ENCODE results near the gene CDH11.

The CDH11 gene

DNA sequence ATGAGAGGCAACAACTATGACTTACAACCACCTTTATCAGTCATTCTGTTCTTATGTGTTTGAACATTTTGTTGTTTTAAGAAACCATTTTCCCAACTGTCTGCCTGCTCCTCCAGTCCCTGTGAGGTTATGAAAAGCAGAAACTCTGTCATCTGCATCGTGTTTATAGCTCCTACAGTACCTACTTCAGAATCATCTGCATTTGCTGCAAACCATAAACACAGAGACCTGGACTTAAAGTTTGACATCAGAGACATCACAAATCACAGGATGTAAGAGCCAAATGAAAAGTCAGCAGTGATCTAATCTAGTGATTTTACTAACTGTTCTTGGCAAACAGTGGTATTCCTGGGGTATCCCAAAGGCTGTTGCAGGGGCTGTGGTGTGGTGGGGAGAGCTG lies 55.2 kb downstream of the CDH11 start:
- no peak for DNase-seq
- Histone ChIP-seq H3K9ac (ENCODE audit: low read length) (no peak overlapping the region), H3K27ac (ENCODE audit: low read length) (no peak overlapping the region), H3K27me3 (replicated peaks; ENCODE audit: insufficient read depth, low read length) (no peaks in the 10 kb centered on the region), H3K4me3 (ENCODE audit: low read length) (no peak overlapping the region), H3K4me1 (ENCODE audit: low read length) (no peaks in the 10 kb centered on the region), H3K9me2 (replicated peaks; ENCODE audit: insufficient read depth, low read length) (no peaks in the 10 kb centered on the region), H3K79me2 (ENCODE audit: low read length) (no peaks in the 10 kb centered on the region), H3F3A (ENCODE audit: insufficient read depth, low read length) (no peaks in the 10 kb centered on the region), H3K4me2 (ENCODE audit: low read depth, low read length) (no peak overlapping the region), H2AFZ (ENCODE audit: low read length) (no peak overlapping the region), H3K9me3 (replicated peaks; ENCODE audit: insufficient read depth, low read length) (no peaks in the 10 kb centered on the region), H3K36me3 (replicated peaks; ENCODE audit: insufficient read depth, low read length) (no peaks in the 10 kb centered on the region), H4K20me1 (ENCODE audit: insufficient read depth, low read length) (no peaks in the 10 kb centered on the region)
- TF ChIP-seq, protein P1, sequence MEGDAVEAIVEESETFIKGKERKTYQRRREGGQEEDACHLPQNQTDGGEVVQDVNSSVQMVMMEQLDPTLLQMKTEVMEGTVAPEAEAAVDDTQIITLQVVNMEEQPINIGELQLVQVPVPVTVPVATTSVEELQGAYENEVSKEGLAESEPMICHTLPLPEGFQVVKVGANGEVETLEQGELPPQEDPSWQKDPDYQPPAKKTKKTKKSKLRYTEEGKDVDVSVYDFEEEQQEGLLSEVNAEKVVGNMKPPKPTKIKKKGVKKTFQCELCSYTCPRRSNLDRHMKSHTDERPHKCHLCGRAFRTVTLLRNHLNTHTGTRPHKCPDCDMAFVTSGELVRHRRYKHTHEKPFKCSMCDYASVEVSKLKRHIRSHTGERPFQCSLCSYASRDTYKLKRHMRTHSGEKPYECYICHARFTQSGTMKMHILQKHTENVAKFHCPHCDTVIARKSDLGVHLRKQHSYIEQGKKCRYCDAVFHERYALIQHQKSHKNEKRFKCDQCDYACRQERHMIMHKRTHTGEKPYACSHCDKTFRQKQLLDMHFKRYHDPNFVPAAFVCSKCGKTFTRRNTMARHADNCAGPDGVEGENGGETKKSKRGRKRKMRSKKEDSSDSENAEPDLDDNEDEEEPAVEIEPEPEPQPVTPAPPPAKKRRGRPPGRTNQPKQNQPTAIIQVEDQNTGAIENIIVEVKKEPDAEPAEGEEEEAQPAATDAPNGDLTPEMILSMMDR (IDR thresholded peaks at IDR 0.05; ENCODE audit: low read length): no peak
- TF ChIP-seq EZH2phosphoT487 (IDR thresholded peaks at IDR 0.05; ENCODE audit: low read length): no peak
- no peak for TF ChIP-seq EZH2 (optimal IDR thresholded peaks at IDR 0.05; ENCODE audit: low read depth, low read length)

DNA sequence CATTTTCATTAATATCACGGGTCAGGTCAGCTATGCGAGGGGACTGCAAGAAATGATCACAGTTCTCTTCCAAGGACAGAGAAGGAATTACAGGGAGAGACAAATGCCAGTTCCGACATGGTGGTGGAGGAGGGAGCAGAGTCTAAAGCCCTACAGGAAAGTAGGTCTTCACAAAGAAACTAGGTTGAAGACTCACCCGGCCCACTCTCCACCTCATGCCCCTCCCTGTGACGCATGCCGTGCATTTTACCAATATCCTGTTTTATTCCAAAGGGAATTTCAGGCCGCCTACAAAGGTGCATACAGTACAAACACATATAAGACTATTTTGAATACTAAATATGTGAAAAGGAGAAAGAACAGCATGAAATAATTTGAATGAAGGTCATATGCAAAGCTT lies 56.8 kb downstream of the CDH11 start:
- Histone ChIP-seq H3K27me3 (replicated peaks; ENCODE audit: insufficient read depth, low read length) (no peaks in the 10 kb centered on the region), H3K9ac (ENCODE audit: low read length) (no peak overlapping the region), H4K20me1 (ENCODE audit: insufficient read depth, low read length) (no peaks in the 10 kb centered on the region), H3F3A (ENCODE audit: insufficient read depth, low read length) (no peaks in the 10 kb centered on the region), H3K9me2 (replicated peaks; ENCODE audit: insufficient read depth, low read length) (no peaks in the 10 kb centered on the region), H3K4me3 (ENCODE audit: low read length) (no peak overlapping the region), H3K27ac (ENCODE audit: low read length) (no peak overlapping the region), H3K4me2 (ENCODE audit: low read depth, low read length) (no peak overlapping the region), H3K9me3 (replicated peaks; ENCODE audit: insufficient read depth, low read length) (no peaks in the 10 kb centered on the region), H3K4me1 (ENCODE audit: low read length) (no peaks in the 10 kb centered on the region), H3K36me3 (replicated peaks; ENCODE audit: insufficient read depth, low read length) (no peaks in the 10 kb centered on the region), H2AFZ (ENCODE audit: low read length) (no peak overlapping the region), H3K79me2 (ENCODE audit: low read length) (no peaks in the 10 kb centered on the region)
- TF ChIP-seq, protein P1 (IDR thresholded peaks at IDR 0.05; ENCODE audit: low read length): no peak
- TF ChIP-seq EZH2phosphoT487 (IDR thresholded peaks at IDR 0.05; ENCODE audit: low read length) (no peak), EZH2 (optimal IDR thresholded peaks at IDR 0.05; ENCODE audit: low read depth, low read length) (no peak)
- DNase-seq: no peak

DNA sequence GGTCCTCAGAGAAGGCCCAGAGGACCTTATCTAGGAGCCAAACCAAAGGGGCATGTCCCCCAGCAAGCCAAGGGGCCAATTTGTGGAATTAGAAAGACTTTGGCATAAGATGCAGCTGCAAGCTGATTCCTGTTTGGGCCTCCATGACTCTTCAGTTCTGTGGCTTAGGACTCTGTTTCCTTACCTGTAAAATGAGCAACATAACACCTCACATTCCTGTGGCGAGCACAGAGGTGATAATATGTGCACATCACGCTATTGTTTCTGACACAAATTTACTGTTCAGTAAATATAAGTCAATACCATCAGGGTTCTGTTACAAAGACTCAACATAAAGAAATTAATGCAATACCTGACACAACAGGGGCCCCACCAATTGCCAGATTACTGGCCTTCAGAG lies 57.7 kb downstream of the CDH11 start:
- Histone ChIP-seq H3K36me3 (replicated peaks; ENCODE audit: insufficient read depth, low read length) (no peaks in the 10 kb centered on the region), H3K9me3 (replicated peaks; ENCODE audit: insufficient read depth, low read length) (no peaks in the 10 kb centered on the region), H3K9ac (ENCODE audit: low read length) (no peak overlapping the region), H3K4me3 (ENCODE audit: low read length) (no peak overlapping the region), H3K27me3 (replicated peaks; ENCODE audit: insufficient read depth, low read length) (no peaks in the 10 kb centered on the region), H2AFZ (ENCODE audit: low read length) (no peak overlapping the region), H3F3A (ENCODE audit: insufficient read depth, low read length) (no peaks in the 10 kb centered on the region), H3K27ac (ENCODE audit: low read length) (no peak overlapping the region), H3K4me1 (ENCODE audit: low read length) (no peaks in the 10 kb centered on the region), H3K9me2 (replicated peaks; ENCODE audit: insufficient read depth, low read length) (no peaks in the 10 kb centered on the region), H4K20me1 (ENCODE audit: insufficient read depth, low read length) (no peaks in the 10 kb centered on the region), H3K79me2 (ENCODE audit: low read length) (no peaks in the 10 kb centered on the region), H3K4me2 (ENCODE audit: low read depth, low read length) (no peak overlapping the region)
- DNase-seq: no peak
- TF ChIP-seq EZH2phosphoT487 (IDR thresholded peaks at IDR 0.05; ENCODE audit: low read length): no peak
- TF ChIP-seq EZH2 (optimal IDR thresholded peaks at IDR 0.05; ENCODE audit: low read depth, low read length): no peak
- TF ChIP-seq, protein P1 (IDR thresholded peaks at IDR 0.05; ENCODE audit: low read length): no peak
